MCF 10A (cell line): ENCODE measurements around the gene ZNF462. TPM values are rescaled to one million over a fixed set of nuclear protein-coding genes. Genes with fewer than 3 reads are reported as not detected.

Experiments
- BruUV-seq: library from RNA; stranded (reverse); fragments of 400-500 nt; replicated peaks from 2 replicates; lab custom pipeline; 2021; lab: Mats Ljungman, UMichigan
- CTCF ChIA-PET: fragments of 300-600 bp; sonication (Branson Sonifier 250); formaldehyde crosslinking; extraction: SDS; loops from one replicate; lab custom pipeline; 2021; ENCODE audit warnings: antibody characterized with exemption, inconsistent platforms; lab: Yijun Ruan, JAX
- POLR2A ChIA-PET: fragments of 300-600, 350-650 bp; sonication (Branson Sonifier 250); formaldehyde crosslinking; extraction: SDS; loops from one replicate; lab custom pipeline; 2020; ENCODE audit warnings: antibody characterized with exemption, inconsistent platforms; lab: Yijun Ruan, JAX
- DNase-seq: peaks from one replicate; pipeline ENCODE4 v3.0.0-alpha.2; 2018; ENCODE audit not compliant: unreplicated experiment
- H3K27ac Mint-ChIP-seq: one replicate; pipeline ENCODE4 v1.8.0; 2022; ENCODE audit warnings: mild to moderate bottlenecking, low read depth, mixed read lengths; ENCODE audit not compliant: unreplicated experiment
- H3K27me3 Mint-ChIP-seq: one replicate; pipeline ENCODE4 v1.8.0; 2022; ENCODE audit warnings: mixed read lengths; ENCODE audit not compliant: insufficient read depth, unreplicated experiment
- H3K36me3 Mint-ChIP-seq: one replicate; pipeline ENCODE4 v1.8.0; 2022; ENCODE audit warnings: mild to moderate bottlenecking, moderate library complexity, mixed read lengths; ENCODE audit not compliant: insufficient read depth, unreplicated experiment
- H3K4me1 Mint-ChIP-seq: one replicate; pipeline ENCODE4 v1.8.0; 2022; ENCODE audit warnings: mixed read lengths; ENCODE audit not compliant: insufficient read depth, unreplicated experiment
- H3K4me3 Mint-ChIP-seq: one replicate; pipeline ENCODE4 v1.8.0; 2022; ENCODE audit warnings: mild to moderate bottlenecking, moderate library complexity, mixed read lengths; ENCODE audit not compliant: unreplicated experiment
- H3K9me3 Mint-ChIP-seq: one replicate; pipeline ENCODE4 v1.8.0; 2022; ENCODE audit warnings: mixed read lengths; ENCODE audit not compliant: unreplicated experiment
- intact Hi-C: fragments of 100-400 bp; cut with micrococcal nuclease; formaldehyde crosslinking; loops from 2 replicates; pipeline ENCODE4 v1.14.1; 2022
- total RNA-seq: library from RNA; stranded (reverse); gene quantifications from 2 replicates; pipeline ENCODE4 v1.2.3, GENCODE V29; 2022
- TF ChIP-seq, protein P1 (sequence below): fragments of 200-600 bp; IDR thresholded peaks from one replicate; pipeline ENCODE4 v1.8.0; 2022; ENCODE audit warnings: antibody characterized with exemption, mild to moderate bottlenecking; ENCODE audit not compliant: unreplicated experiment

The ZNF462 gene
- total RNA-seq, 1 experiment from 2014 or later: 47.2 TPM

DNA sequence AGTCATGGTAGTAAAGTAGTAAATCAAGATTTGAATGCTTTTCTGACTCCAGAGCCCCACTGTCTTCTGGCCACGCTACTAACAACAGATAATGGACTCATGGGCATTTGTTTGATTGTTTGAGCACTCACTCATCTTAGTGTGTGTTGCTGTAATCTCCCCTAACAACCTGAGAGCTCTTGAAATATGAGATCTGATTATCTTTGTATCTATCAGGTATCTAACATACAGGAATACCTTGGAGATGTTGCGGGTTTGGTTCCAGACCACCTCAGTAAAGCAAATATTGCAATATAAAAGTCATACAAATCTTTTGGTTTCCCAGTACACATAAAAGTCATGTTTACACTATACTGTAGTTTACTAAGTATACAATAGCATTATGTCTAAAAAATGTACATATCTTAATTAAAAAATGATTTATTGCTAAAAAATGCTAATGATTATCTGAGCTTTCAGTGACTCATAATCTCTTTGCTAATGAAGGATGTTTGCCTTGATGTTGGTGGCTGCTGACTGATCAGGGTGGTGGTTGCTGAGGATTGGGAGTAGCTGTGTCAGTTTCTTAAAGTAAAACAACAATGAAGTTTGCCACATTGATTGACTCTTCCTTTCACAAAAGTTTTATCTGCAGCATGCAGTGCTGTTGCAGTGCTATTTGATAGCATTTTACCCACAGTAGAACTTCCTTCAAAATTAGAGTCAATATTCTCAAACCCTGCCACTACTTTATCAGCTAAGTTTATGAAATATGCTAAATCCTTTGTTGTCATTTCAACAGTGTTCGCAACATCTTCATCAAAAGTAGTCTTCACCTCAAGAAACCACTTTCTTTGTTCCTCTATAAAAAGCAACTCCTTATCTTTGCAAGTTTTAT, 92.2 kb downstream of the ZNF462 start:
- intact Hi-C loops: no loop called here
- H3K36me3 Mint-ChIP-seq: peaks cover 33% of the 10 kb centered on the region

DNA sequence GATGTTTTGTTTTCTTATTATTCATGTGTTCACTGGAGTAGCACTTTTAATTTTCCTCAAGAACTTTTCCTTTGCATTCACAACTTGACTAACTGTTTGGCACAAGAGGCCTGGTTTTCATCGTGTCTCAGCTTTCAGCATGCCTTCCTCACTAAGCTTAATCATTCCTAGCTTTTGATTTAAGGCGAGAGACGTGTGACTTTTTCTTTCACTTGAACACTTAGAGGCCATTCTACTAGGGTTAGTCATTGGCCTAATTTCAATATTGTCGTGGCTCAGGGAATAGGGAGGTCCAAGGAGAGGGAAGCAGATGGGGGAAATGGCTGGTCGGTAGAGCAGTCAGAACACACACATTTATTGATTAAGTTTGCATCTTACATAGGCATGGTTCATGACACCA, 94.0 kb downstream of the ZNF462 start:
- ChIA-PET CTCF (interaction anchor here (0.6 to 1.0 kb wide), 4 partner anchors 10 to 90 kb away, joined by 3 to 4 read pairs (median 3); no protein-coding TSS in a partner anchor), POLR2A (interaction anchor here (0.6 to 1.5 kb wide), 2 partner anchors 8 to 39 kb away, joined by 3 to 4 read pairs; no protein-coding TSS in a partner anchor)
- intact Hi-C loops: no loop called here
- no peaks in the 10 kb centered on the region for H3K27me3 Mint-ChIP-seq
- no peak for DNase-seq
- H3K4me1 Mint-ChIP-seq: peaks cover 25% of the 10 kb centered on the region
- peaks cover 14% of the 10 kb centered on the region for H3K9me3 Mint-ChIP-seq
- TF ChIP-seq, protein P1, sequence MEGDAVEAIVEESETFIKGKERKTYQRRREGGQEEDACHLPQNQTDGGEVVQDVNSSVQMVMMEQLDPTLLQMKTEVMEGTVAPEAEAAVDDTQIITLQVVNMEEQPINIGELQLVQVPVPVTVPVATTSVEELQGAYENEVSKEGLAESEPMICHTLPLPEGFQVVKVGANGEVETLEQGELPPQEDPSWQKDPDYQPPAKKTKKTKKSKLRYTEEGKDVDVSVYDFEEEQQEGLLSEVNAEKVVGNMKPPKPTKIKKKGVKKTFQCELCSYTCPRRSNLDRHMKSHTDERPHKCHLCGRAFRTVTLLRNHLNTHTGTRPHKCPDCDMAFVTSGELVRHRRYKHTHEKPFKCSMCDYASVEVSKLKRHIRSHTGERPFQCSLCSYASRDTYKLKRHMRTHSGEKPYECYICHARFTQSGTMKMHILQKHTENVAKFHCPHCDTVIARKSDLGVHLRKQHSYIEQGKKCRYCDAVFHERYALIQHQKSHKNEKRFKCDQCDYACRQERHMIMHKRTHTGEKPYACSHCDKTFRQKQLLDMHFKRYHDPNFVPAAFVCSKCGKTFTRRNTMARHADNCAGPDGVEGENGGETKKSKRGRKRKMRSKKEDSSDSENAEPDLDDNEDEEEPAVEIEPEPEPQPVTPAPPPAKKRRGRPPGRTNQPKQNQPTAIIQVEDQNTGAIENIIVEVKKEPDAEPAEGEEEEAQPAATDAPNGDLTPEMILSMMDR: no peak
- BruUV-seq: no TSS peak
- H3K36me3 Mint-ChIP-seq: peaks cover 38% of the 10 kb centered on the region
- peak overlapping the region; percentile 22 for H3K27ac Mint-ChIP-seq
- H3K4me3 Mint-ChIP-seq: no peak overlapping the region

More for the DNA sequence above, 92.2 kb downstream of the ZNF462 start:
- Mint-ChIP-seq H3K9me3 (peaks cover 5% of the 10 kb centered on the region), H3K27me3 (no peaks in the 10 kb centered on the region), H3K27ac (no peak overlapping the region), H3K4me1 (peaks cover 17% of the 10 kb centered on the region), H3K4me3 (no peak overlapping the region)
- ChIA-PET POLR2A (interaction anchor here (0.5 to 1.8 kb wide), 9 partner anchors 10 to 1624 kb away, joined by 3 to 8 read pairs (median 4); no protein-coding TSS in a partner anchor), CTCF (interaction anchor here (0.6 to 0.8 kb wide), 2 partner anchors 24 to 25 kb away, joined by 3 read pairs; no protein-coding TSS in a partner anchor)
- DNase-seq: no peak
- TF ChIP-seq, protein P1: no peak
- no TSS peak for BruUV-seq

DNA sequence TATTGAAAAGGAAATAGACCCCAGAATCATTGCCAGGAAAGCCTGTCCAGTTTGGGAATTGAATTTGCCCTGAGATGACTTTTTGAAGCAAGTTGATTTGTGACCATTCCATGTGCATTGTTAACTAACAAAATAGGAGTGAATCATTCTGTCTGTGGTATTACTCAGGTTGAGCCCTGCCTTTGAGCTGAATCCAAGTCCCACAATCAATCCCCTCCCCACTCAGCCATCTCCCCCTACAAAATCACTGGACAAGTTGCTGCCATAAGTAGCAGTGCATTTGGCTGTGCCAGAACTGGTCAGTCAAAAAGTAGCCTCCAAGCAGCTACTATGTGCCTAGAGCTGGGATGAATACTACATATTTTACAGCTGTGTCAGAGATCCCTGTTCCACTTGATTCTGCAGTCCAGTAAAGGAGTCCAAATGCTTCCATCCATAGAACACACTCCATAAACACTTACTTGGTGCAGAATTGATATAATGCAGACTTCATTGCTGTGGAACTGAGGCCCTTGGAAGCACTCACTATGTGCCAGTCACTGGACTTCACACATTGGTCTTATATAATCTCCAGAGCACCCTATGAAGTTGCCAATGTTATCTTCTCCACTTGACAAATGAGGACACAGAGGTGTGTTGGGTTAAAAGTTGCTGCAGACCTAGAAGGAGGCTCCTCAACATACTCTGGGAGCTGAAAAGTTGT, 96.1 kb downstream of the ZNF462 start:
- H3K27me3 Mint-ChIP-seq: no peaks in the 10 kb centered on the region
- no TSS peak for BruUV-seq
- TF ChIP-seq, protein P1: no peak
- intact Hi-C loops: no loop called here
- H3K4me3 Mint-ChIP-seq: no peak overlapping the region
- POLR2A ChIA-PET: no interaction called here
- CTCF ChIA-PET: no interaction called here
- H3K9me3 Mint-ChIP-seq: peaks cover 9% of the 10 kb centered on the region
- no peak overlapping the region for H3K27ac Mint-ChIP-seq
- H3K36me3 Mint-ChIP-seq: peaks cover 33% of the 10 kb centered on the region
- DNase-seq: no peak
- H3K4me1 Mint-ChIP-seq: peaks cover 19% of the 10 kb centered on the region
